ENCODE data around the gene STEAP1. TPM values are rescaled to one million over a fixed set of nuclear protein-coding genes. Genes with fewer than 3 reads are reported as not detected.

STEAP1 gene
- total RNA-seq, 4 donors from 2014 or later = 1.5 to 6.0 (median 3.1) TPM

- no peak for TF ChIP-seq EP300 (IDR thresholded peaks at IDR 0.05)
- no peak for TF ChIP-seq CTCF (IDR thresholded peaks at IDR 0.05)
- no peak for TF ChIP-seq POLR2AphosphoS5 (IDR thresholded peaks at IDR 0.05)
- Histone ChIP-seq H3K4me3 (no peak overlapping the region), H3K4me1 (no peaks in the 10 kb centered on the region), H3K36me3 (no peaks in the 10 kb centered on the region), H3K27me3 (no peaks in the 10 kb centered on the region), H3K27ac (no peak overlapping the region), H3K9me3 (no peaks in the 10 kb centered on the region)
- DNase-seq (ENCODE audit: low spot score in 2 of 2) = no peak
- WGBS = 85% methylated on average over 4 of the region's 4 CpGs
These were observed 19.0 kb downstream of the STEAP1 start for GRCh38 chr7:90173127-90173844.

DNA sequence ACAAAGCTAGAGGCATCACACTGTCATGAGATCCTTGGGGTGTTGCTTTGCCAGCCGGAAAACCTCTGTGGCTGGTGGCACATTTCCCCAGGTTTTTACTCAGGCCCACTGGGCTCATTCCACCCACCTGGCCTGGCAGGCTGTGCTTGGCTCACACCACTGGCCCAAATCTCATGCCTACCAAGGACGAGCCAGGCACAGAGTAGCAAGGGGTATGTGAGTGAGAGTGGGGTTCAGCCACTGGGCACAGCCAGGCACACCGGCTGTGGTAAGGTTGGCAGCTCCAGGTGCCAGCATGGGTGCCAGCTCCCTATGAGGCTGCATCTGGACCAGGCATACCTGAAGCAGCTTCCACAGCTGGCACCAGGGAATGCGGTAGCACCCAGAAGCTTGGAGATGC, 21.4 kb downstream of the STEAP1 start:
- Histone ChIP-seq H3K36me3 (no peaks in the 10 kb centered on the region), H3K27ac (no peak overlapping the region), H3K4me1 (no peaks in the 10 kb centered on the region), H3K27me3 (no peaks in the 10 kb centered on the region), H3K4me3 (no peak overlapping the region), H3K9me3 (no peaks in the 10 kb centered on the region)
- no peak for DNase-seq (ENCODE audit: low spot score in 2 of 2)
- TF ChIP-seq POLR2AphosphoS5 (IDR thresholded peaks at IDR 0.05) (no peak), CTCF (IDR thresholded peaks at IDR 0.05) (no peak), EP300 (IDR thresholded peaks at IDR 0.05) (no peak), POLR2A (IDR thresholded peaks at IDR 0.05) (no peak)
- 62% methylated on average over 4 of the region's 4 CpGs for WGBS

GRCh38 chr7:90176195-90176594, 21.9 kb downstream of the STEAP1 start:
- Histone ChIP-seq H3K27me3 (no peaks in the 10 kb centered on the region), H3K4me3 (no peak overlapping the region), H3K9me3 (no peaks in the 10 kb centered on the region), H3K36me3 (no peaks in the 10 kb centered on the region), H3K27ac (no peak overlapping the region), H3K4me1 (no peaks in the 10 kb centered on the region)
- DNase-seq (ENCODE audit: low spot score in 2 of 2) = no peak
- 95% methylated on average over 1 of the region's 1 CpG for WGBS
- TF ChIP-seq POLR2AphosphoS5 (IDR thresholded peaks at IDR 0.05) = no peak
- TF ChIP-seq CTCF (IDR thresholded peaks at IDR 0.05) = no peak
- TF ChIP-seq POLR2A (IDR thresholded peaks at IDR 0.05) = no peak
- no peak for TF ChIP-seq EP300 (IDR thresholded peaks at IDR 0.05)

DNA sequence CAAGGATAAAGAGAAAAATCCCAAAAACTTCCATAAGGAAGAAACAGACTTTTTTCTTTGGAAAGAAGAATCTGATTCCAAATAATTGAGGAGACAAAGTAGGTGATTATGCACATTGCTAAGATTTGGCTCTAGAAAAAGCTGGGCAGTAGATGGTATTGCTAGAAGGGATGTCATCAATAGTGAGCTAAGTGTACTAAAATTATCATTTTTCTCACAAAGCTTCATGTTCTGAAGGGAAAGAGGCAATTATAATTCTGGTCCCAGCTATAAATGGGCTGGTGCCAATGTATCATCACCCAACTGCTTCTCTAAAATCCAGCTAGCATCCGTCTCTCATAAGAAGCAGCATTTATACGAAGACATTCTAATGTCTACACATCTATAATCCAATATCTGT, 23.9 kb downstream of the STEAP1 start:
- WGBS = 98% methylated on average over 2 of the region's 2 CpGs
- no peaks in the 10 kb centered on the region for H3K9me3 ChIP-seq
- no peak overlapping the region for H3K27ac ChIP-seq
- H3K4me1 ChIP-seq = no peaks in the 10 kb centered on the region
- H3K27me3 ChIP-seq = no peaks in the 10 kb centered on the region
- DNase-seq (ENCODE audit: low spot score in 2 of 2) = no peak
- H3K36me3 ChIP-seq = no peaks in the 10 kb centered on the region
- H3K4me3 ChIP-seq = no peak overlapping the region
- TF ChIP-seq POLR2AphosphoS5 (IDR thresholded peaks at IDR 0.05) (no peak), CTCF (IDR thresholded peaks at IDR 0.05) (no peak), POLR2A (IDR thresholded peaks at IDR 0.05) (no peak), EP300 (IDR thresholded peaks at IDR 0.05) (no peak)

GRCh38 chr7:90178679-90179278, 24.5 kb downstream of the STEAP1 start:
- Histone ChIP-seq H3K9me3 (no peaks in the 10 kb centered on the region), H3K36me3 (no peaks in the 10 kb centered on the region), H3K4me3 (no peak overlapping the region), H3K27me3 (no peaks in the 10 kb centered on the region), H3K4me1 (no peaks in the 10 kb centered on the region), H3K27ac (no peak overlapping the region)
- no peak for DNase-seq (ENCODE audit: low spot score in 2 of 2)
- no peak for TF ChIP-seq POLR2A (IDR thresholded peaks at IDR 0.05)
- TF ChIP-seq EP300 (IDR thresholded peaks at IDR 0.05) = no peak
- no peak for TF ChIP-seq POLR2AphosphoS5 (IDR thresholded peaks at IDR 0.05)
- no peak for TF ChIP-seq CTCF (IDR thresholded peaks at IDR 0.05)
- WGBS = 87% methylated on average over 6 of the region's 6 CpGs

Measured in suprapubic skin (tissue), 4 donors.